Measurements from ENCODE around the gene BMP8A.

DNA sequence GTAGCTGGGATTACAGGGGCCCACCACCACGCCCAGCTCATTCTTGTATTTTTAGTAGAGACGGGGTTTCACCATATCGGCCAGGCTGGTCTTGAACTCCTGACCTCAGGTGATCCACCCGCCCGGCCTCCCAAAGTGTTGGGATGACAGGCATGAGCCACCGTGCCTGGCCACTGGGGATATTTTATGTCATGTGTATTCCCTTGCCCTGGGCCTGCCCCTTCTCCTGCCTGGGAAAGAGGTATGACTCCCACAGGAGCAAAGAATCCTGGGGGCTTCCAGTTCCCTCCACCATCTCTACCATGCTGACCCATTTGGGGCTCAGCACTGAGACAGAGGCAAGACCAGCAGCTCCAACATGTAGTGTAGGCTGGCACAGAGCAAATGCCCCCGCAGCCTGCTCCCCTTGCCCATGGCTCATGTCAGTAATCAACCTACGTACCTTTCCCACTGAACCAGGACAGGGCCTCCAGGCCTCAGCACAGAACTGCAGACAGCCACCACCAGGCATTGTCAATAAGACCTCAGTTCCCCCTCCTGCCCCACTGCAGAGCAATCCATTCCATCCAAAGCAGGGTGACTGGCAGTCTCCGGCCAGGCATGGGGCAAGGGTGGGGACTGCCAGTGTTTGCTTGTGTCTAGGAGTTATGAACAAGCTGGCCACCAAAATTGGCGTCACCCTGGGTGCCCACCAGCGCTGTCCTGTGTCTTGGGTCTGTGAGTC lies 35.2 kb downstream of the BMP8A start:
- no peak for TF ChIP-seq CREB1 (IDR thresholded peaks at IDR 0.05; ENCODE audit: low read depth)
- TF ChIP-seq, protein P1, sequence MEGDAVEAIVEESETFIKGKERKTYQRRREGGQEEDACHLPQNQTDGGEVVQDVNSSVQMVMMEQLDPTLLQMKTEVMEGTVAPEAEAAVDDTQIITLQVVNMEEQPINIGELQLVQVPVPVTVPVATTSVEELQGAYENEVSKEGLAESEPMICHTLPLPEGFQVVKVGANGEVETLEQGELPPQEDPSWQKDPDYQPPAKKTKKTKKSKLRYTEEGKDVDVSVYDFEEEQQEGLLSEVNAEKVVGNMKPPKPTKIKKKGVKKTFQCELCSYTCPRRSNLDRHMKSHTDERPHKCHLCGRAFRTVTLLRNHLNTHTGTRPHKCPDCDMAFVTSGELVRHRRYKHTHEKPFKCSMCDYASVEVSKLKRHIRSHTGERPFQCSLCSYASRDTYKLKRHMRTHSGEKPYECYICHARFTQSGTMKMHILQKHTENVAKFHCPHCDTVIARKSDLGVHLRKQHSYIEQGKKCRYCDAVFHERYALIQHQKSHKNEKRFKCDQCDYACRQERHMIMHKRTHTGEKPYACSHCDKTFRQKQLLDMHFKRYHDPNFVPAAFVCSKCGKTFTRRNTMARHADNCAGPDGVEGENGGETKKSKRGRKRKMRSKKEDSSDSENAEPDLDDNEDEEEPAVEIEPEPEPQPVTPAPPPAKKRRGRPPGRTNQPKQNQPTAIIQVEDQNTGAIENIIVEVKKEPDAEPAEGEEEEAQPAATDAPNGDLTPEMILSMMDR (IDR thresholded peaks at IDR 0.05 in 2 of 3, conservative IDR thresholded peaks at IDR 0.05 in 1 of 3; ENCODE audit: control insufficient read depth in 2 of 3, extremely low read depth in 1 of 3, insufficient read depth in 1 of 3, low read depth in 3 of 3, low read length in 3 of 3), result no peak
- TF ChIP-seq ZNF274 (IDR thresholded peaks at IDR 0.05; ENCODE audit: insufficient read depth, insufficient read length), result no peak
- TF ChIP-seq CHD1 (IDR thresholded peaks at IDR 0.05; ENCODE audit: low read depth, low read length), result no peak
- TF ChIP-seq MYC (IDR thresholded peaks at IDR 0.05; ENCODE audit: insufficient read depth, insufficient read length, insufficient replicate concordance, low read length, severe bottlenecking), result no peak
- no peak for TF ChIP-seq ZNF24 (IDR thresholded peaks at IDR 0.05)
- TF ChIP-seq EZH2 (IDR thresholded peaks at IDR 0.05; ENCODE audit: borderline replicate concordance, control insufficient read depth, low read depth, low read length), result no peak
- no peak for TF ChIP-seq CHD4 (IDR thresholded peaks at IDR 0.05)
- no peak for TF ChIP-seq TARDBP (IDR thresholded peaks at IDR 0.05; ENCODE audit: borderline replicate concordance)
- no peak for TF ChIP-seq DPF2 (IDR thresholded peaks at IDR 0.05)
- TF ChIP-seq, protein P2, sequence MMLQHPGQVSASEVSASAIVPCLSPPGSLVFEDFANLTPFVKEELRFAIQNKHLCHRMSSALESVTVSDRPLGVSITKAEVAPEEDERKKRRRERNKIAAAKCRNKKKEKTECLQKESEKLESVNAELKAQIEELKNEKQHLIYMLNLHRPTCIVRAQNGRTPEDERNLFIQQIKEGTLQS (IDR thresholded peaks at IDR 0.05; ENCODE audit: borderline replicate concordance, extremely low read depth, low read depth, low read length), result no peak
- TF ChIP-seq POLR2A (IDR thresholded peaks at IDR 0.05; ENCODE audit: low read depth, low read length), result no peak
- TF ChIP-seq, protein P3, sequence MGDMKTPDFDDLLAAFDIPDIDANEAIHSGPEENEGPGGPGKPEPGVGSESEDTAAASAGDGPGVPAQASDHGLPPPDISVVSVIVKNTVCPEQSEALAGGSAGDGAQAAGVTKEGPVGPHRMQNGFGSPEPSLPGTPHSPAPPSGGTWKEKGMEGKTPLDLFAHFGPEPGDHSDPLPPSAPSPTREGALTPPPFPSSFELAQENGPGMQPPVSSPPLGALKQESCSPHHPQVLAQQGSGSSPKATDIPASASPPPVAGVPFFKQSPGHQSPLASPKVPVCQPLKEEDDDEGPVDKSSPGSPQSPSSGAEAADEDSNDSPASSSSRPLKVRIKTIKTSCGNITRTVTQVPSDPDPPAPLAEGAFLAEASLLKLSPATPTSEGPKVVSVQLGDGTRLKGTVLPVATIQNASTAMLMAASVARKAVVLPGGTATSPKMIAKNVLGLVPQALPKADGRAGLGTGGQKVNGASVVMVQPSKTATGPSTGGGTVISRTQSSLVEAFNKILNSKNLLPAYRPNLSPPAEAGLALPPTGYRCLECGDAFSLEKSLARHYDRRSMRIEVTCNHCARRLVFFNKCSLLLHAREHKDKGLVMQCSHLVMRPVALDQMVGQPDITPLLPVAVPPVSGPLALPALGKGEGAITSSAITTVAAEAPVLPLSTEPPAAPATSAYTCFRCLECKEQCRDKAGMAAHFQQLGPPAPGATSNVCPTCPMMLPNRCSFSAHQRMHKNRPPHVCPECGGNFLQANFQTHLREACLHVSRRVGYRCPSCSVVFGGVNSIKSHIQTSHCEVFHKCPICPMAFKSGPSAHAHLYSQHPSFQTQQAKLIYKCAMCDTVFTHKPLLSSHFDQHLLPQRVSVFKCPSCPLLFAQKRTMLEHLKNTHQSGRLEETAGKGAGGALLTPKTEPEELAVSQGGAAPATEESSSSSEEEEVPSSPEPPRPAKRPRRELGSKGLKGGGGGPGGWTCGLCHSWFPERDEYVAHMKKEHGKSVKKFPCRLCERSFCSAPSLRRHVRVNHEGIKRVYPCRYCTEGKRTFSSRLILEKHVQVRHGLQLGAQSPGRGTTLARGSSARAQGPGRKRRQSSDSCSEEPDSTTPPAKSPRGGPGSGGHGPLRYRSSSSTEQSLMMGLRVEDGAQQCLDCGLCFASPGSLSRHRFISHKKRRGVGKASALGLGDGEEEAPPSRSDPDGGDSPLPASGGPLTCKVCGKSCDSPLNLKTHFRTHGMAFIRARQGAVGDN (IDR thresholded peaks at IDR 0.05), result no peak
- TF ChIP-seq RELA (IDR thresholded peaks at IDR 0.05; ENCODE audit: borderline replicate concordance, partially characterized antibody), result no peak

All from GM12878 (cell line).